Measurements from ENCODE around the gene RALGAPA2. TPM values are rescaled to one million over a fixed set of nuclear protein-coding genes. Genes with fewer than 3 reads are reported as not detected.

The RALGAPA2 gene
- total and polyA plus RNA-seq, 2 experiments from 2014 or later = 13.1 to 43.4 TPM

- no peak for TF ChIP-seq EZH2phosphoT487 (IDR thresholded peaks at IDR 0.05; ENCODE audit: unreplicated experiment)
These were observed 282.4 kb downstream of the RALGAPA2 start (continued) for GRCh38 chr20:20430066-20430465.

- H4K20me1 ChIP-seq (replicated peaks; ENCODE audit: insufficient read depth) = no peaks in the 10 kb centered on the region; the same call in 1 of the 2 replicates
- DNase-seq (ENCODE audit: low spot score) (no peak), ATAC-seq (no peak)
- no peaks in the 10 kb centered on the region for H3K36me3 ChIP-seq (ENCODE audit: insufficient read depth)
- no peaks in the 10 kb centered on the region for H3K27me3 ChIP-seq (ENCODE audit: insufficient read depth)
- no peaks in the 10 kb centered on the region for H3K9me2 ChIP-seq (ENCODE audit: insufficient read depth)
- H3F3A ChIP-seq (replicated peaks; ENCODE audit: low read depth) = no peaks in the 10 kb centered on the region
- no peaks in the 10 kb centered on the region for H3K79me2 ChIP-seq (replicated peaks; ENCODE audit: insufficient read depth)
- Mint-ChIP-seq H3K27ac (no peak overlapping the region), H3K36me3 (ENCODE audit: low read depth) (no peaks in the 10 kb centered on the region), H3K4me3 (no peak overlapping the region), H3K27me3 (ENCODE audit: insufficient read depth, low read depth, poor library complexity) (peaks cover 2% of the 10 kb centered on the region), H3K9me3 (no peaks in the 10 kb centered on the region), H3K4me1 (peaks cover 8% of the 10 kb centered on the region)
- H3K4me3 ChIP-seq = no peak overlapping the region
- no peak for TF ChIP-seq ZNF331 (CRISPR knock-in tag; IDR thresholded peaks at IDR 0.05; ENCODE audit: low read depth)
- TF ChIP-seq STAT1 (IDR thresholded peaks at IDR 0.05; ENCODE audit: unreplicated experiment) = no peak
- no peak for TF ChIP-seq ZNF114 (CRISPR knock-in tag; IDR thresholded peaks at IDR 0.05)
- TF ChIP-seq POLR2AphosphoS5 (IDR thresholded peaks at IDR 0.05; ENCODE audit: low read depth) = no peak
- TF ChIP-seq CTCF (conservative IDR thresholded peaks at IDR 0.05; ENCODE audit: low read depth in 2 of 2) = no peak
- no peak for TF ChIP-seq ETS1 (IDR thresholded peaks at IDR 0.05)
- H3K4me2 ChIP-seq = no peak overlapping the region
- no peak overlapping the region for H3K27ac ChIP-seq (ENCODE audit: low read depth)
- no peaks in the 10 kb centered on the region for H3K4me1 ChIP-seq (ENCODE audit: insufficient read depth)
- H2AFZ ChIP-seq = no peak overlapping the region
These were observed 284.4 kb downstream of the RALGAPA2 start for GRCh38 chr20:20428067-20428466.

GRCh38 chr20:20427227-20427864 lies 285.1 kb downstream of the RALGAPA2 start:
- Mint-ChIP-seq H3K4me1 (peaks cover 10% of the 10 kb centered on the region), H3K27ac (no peak overlapping the region), H3K36me3 (ENCODE audit: low read depth) (no peaks in the 10 kb centered on the region), H3K27me3 (ENCODE audit: insufficient read depth, low read depth, poor library complexity) (peaks cover 3% of the 10 kb centered on the region), H3K9me3 (no peaks in the 10 kb centered on the region), H3K4me3 (no peak overlapping the region)
- no peak overlapping the region for H2AFZ ChIP-seq
- H3K4me2 ChIP-seq = no peak overlapping the region
- H3K79me2 ChIP-seq (replicated peaks; ENCODE audit: insufficient read depth) = no peaks in the 10 kb centered on the region
- H3K27me3 ChIP-seq (ENCODE audit: insufficient read depth) = no peaks in the 10 kb centered on the region
- H3K4me1 ChIP-seq (ENCODE audit: insufficient read depth) = no peaks in the 10 kb centered on the region
- H3F3A ChIP-seq (replicated peaks; ENCODE audit: low read depth) = no peaks in the 10 kb centered on the region
- H4K20me1 ChIP-seq (replicated peaks; ENCODE audit: insufficient read depth) = no peaks in the 10 kb centered on the region; the same call in 1 of the 2 replicates
- DNase-seq (ENCODE audit: low spot score) (no peak), ATAC-seq (no peak)
- TF ChIP-seq REST (IDR thresholded peaks at IDR 0.05; ENCODE audit: unreplicated experiment) = no peak
- H3K9me2 ChIP-seq (ENCODE audit: insufficient read depth) = no peaks in the 10 kb centered on the region
- no peaks in the 10 kb centered on the region for H3K36me3 ChIP-seq (ENCODE audit: insufficient read depth)
- H3K27ac ChIP-seq (ENCODE audit: low read depth) = no peak overlapping the region
- no peak overlapping the region for H3K4me3 ChIP-seq
